HepG2 (cell line): ENCODE results near the gene ACSL6.

Experiments
- CTCF ChIP-seq: sonication (generic); formaldehyde crosslinking; IDR thresholded peaks from 2 replicates; pipeline ENCODE4 v1.5.0; 2020; ENCODE audit warnings: mild to moderate bottlenecking, missing genetic modification reagents, moderate library complexity
- HIC2 ChIP-seq: sonication (generic); formaldehyde crosslinking; IDR thresholded peaks from 2 replicates; pipeline ENCODE4 v1.9.0; 2022; ENCODE audit warnings: low read depth, missing genetic modification reagents
- IRF2 ChIP-seq: IDR thresholded peaks from 2 replicates; pipeline ENCODE4 v1.6.1; 2018; ENCODE audit warnings: missing genetic modification reagents, missing compliant biosample characterization
- JUN ChIP-seq: sonication (generic); formaldehyde crosslinking; IDR thresholded peaks from 2 replicates; pipeline ENCODE4 v1.4.0; 2020; ENCODE audit warnings: mild to moderate bottlenecking, missing genetic modification reagents
- MAX ChIP-seq: IDR thresholded peaks from 2 replicates; pipeline ENCODE4 v1.6.1; 2012; ENCODE audit warnings: inconsistent platforms
- POLR2A ChIP-seq, 2 experiments: IDR thresholded peaks; 2 replicates each; pipeline ENCODE4 v1.6.1; 2011; ENCODE audit warnings: low read depth in 2 of 2, low read length in 2 of 2, mild to moderate bottlenecking in 1 of 2, moderate library complexity in 1 of 2; ENCODE audit not compliant: insufficient read depth in 1 of 2
- RNF2 ChIP-seq: fragments of 450-650 bp; conservative IDR thresholded peaks from 2 replicates; pipeline ENCODE4 v1.6.1; 2016; ENCODE audit warnings: low read depth
- SIX1 ChIP-seq: sonication (generic); formaldehyde crosslinking; IDR thresholded peaks from 2 replicates; pipeline ENCODE4 v1.4.0; 2020; ENCODE audit warnings: missing genetic modification reagents, borderline replicate concordance
- ZBTB26 ChIP-seq: IDR thresholded peaks from 2 replicates; pipeline ENCODE4 v1.6.1; 2016; ENCODE audit warnings: missing compliant biosample characterization, missing genetic modification reagents, borderline replicate concordance
- ZNF121 ChIP-seq: sonication (generic); formaldehyde crosslinking; IDR thresholded peaks from 2 replicates; pipeline ENCODE4 v1.5.0; 2020; ENCODE audit warnings: mild to moderate bottlenecking, missing genetic modification reagents
- ZNF451 ChIP-seq: sonication (generic); formaldehyde crosslinking; IDR thresholded peaks from 2 replicates; pipeline ENCODE4 v1.5.0; 2020; ENCODE audit warnings: mild to moderate bottlenecking, missing genetic modification reagents
- ZSCAN12 ChIP-seq: sonication (generic); formaldehyde crosslinking; IDR thresholded peaks from 2 replicates; pipeline ENCODE4 v1.9.0; 2021; ENCODE audit warnings: mild to moderate bottlenecking, missing genetic modification reagents
- ZSCAN20 ChIP-seq: sonication (generic); formaldehyde crosslinking; IDR thresholded peaks from 2 replicates; pipeline ENCODE4 v1.4.0; 2020; ENCODE audit warnings: missing genetic modification reagents, mild to moderate bottlenecking, borderline replicate concordance
- TF ChIP-seq, protein P1 (sequence below): sonication (generic); formaldehyde crosslinking; IDR thresholded peaks from 2 replicates; pipeline ENCODE4 v1.4.0; 2020; ENCODE audit warnings: missing genetic modification reagents, mild to moderate bottlenecking, borderline replicate concordance

- TF ChIP-seq CTCF: no peak
- TF ChIP-seq POLR2A (IDR thresholded peaks at IDR 0.05; ENCODE audit: insufficient read depth in 1 of 2, low read depth in 2 of 2, low read length in 2 of 2): no peak
- no peak for TF ChIP-seq ZNF451 (CRISPR knock-in tag)
- no peak for TF ChIP-seq ZNF121 (CRISPR knock-in tag)
- no peak for TF ChIP-seq ZBTB26
- no peak for TF ChIP-seq HIC2 (CRISPR knock-in tag)
- no peak for TF ChIP-seq ZSCAN20 (CRISPR knock-in tag)
- no peak for TF ChIP-seq MAX
- TF ChIP-seq JUN (CRISPR knock-in tag): no peak
- TF ChIP-seq, protein P1, sequence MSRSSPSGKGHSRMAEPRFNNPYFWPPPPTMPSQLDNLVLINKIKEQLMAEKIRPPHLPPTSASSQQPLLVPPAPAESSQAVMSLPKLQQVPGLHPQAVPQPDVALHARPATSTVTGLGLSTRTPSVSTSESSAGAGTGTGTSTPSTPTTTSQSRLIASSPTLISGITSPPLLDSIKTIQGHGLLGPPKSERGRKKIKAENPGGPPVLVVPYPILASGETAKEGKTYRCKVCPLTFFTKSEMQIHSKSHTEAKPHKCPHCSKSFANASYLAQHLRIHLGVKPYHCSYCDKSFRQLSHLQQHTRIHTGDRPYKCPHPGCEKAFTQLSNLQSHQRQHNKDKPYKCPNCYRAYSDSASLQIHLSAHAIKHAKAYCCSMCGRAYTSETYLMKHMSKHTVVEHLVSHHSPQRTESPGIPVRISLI (CRISPR knock-in tag): no peak
- TF ChIP-seq ZSCAN12: no peak
- TF ChIP-seq SIX1: no peak
- TF ChIP-seq IRF2 (CRISPR knock-in tag): no peak
- no peak for TF ChIP-seq RNF2
Observed at GRCh38 chr5:131906668-131907067, 104.8 kb downstream of the ACSL6 start.
